CD4-positive, alpha-beta T cell treated with Interleukin-1 beta for 1 hour (primary cell): ENCODE data around the gene DDR2.

Source experiments
- DNase-seq, 2 donors: peaks; one replicate each; pipeline ENCODE4 v3.0.0-alpha.2; 2020 to 2022

DDR2 gene

DNA sequence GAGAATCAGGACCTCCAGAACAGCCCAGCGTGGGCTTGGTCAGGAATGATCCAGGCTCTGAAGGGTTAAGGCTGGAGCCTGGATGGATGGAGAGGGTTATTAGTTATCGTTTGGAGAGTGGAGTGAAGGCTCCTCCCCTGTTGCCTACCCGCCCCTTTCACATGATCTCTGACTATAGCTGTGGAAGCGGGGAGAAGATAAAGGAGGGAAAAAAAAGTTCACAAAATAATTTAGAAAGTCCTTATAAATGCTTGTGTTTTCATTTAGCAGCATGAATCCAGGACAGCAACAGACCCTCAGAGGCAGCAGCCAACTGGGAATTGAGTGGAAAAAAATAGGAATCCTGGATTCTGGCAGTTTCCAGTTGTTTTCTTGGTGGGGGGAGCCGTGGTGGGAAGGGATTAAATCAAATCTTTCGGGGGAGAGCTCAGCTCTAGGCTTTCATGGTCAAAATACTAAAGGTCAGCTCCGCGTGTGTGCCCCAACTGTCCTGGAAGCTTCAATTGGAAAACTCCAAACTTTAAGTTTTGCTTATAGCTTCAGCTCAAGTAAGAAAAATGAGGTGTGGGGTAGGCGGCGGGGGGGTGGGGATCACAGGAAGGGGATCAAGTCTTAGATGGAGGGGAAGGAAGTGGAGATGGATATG, 595 bp upstream of the DDR2 start:
- no peak for DNase-seq

DNA sequence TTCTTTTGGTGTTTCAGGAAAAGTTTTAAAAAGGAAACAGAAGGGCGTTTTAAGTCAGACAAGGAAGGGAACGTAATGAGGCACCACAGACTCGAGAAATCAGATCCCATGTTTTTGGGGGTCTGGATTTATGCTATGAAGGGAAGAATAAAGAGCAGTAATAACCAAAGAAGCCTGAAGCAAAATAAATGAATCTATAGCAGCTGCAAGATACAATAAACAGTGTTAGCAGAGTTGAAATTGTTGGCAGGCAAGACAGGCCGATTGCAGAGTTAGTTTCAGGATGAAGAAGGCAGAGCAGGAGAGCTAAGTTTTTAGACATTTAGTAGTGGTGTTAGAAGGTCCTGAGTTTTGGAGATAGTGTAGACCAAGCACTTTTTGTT, 425 bp downstream of the DDR2 start:
- no peak for DNase-seq

DNA sequence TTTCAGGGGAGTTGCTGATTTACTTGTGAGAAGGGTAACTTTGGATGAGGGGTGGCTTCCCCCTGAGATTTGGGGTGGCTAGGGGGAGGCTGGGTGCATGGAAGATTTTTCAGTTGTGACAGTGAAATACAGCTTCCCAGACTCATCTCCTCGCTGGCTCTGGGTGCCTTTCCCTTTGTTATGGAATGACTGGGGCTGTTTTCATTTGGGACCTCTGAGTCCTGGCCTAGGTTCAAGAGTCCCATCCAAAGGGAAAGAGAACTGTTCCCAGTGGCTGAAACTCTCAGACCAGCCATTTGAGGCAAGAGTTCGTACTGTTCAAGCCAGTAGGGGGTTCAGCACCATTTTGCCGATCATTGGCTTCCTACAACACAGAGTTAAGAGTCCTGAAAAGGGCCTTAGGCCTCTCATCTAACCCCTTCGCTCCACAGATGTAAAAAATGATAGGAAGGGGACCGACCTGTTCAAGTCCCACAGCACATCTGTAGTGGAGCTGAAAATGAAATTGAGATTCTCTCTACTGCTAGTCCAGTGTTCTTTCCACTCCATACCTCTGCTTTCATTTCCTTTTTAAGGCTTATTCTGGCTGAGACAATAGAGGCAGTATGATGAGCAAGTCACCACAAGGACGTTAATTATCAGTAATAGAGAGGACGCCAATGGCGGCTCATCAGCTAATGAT, 958 bp downstream of the DDR2 start:
- DNase-seq, result no peak

DNA sequence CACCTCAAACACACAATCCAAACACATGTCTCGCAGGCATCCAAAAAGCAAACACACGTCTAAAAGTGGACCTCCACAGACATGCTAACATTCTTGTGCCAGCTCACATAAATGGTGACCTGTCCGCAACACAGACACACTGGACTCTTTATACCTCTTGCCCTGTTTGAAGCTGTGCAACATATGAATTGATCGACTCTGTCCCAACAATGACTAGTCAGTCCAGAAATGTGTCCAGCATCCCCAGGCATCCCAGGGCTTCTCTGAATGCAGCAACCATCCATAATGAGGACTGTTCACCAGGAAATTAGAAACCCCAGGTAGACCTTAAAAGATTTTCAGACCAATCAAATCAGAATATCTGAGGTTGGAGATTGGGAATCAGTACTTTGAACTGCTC, 3.2 kb downstream of the DDR2 start:
- DNase-seq, result no peak

DNA sequence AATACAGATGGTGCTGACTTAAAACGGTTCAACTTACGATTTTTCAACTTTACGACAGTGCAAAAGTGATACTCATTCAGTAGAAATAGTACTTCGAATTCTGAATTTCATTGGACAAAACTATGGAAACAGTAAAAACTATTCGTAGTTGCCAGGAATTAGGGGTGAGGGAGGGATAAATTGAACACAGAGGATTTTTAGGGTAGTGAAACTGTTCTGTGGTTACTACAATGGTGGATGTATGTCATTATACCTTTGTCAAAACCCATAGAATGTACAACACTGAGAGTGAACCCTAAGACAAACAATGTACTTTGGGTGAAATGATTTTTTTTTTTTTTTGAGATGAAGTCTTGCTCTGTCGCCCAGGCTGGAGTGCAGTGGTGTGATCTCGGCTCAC, 7.5 kb downstream of the DDR2 start:
- DNase-seq, result no peak

DNA sequence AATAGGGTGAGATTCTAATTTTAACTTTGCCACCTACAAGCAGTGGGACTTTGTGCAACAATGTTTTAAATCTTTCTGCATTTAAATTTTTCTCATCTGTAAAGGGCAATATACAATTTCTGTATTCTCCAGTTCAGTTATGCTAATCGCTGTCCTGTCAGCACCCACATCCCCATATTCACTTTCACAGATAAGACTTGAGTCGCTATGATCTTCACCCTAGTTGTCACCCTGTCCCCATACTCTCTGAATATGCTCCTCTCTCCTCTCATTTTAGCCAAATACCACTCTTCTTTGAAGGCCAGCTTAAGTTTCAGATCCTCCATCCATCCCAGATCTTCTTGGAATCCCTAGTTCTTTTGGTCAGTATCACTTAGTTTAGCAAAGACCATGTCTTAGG, 8.8 kb downstream of the DDR2 start:
- DNase-seq, result no peak

DNA sequence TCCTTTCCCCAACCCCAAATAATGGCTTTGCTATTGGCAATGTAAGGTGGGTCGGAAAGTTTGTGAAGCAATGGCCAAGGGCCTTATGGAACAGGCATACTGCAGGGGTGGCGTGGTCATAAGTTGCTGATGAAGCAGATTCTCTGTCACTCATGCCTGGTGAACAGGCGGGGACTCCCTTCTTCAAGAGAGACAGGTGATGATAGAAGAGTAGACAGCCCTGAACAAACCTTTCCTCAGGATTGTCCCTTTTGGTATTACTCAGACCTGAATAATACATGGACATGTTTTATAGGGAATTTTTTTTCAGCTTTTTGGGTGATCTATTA, 12.7 kb downstream of the DDR2 start:
- no peak for DNase-seq

DNA sequence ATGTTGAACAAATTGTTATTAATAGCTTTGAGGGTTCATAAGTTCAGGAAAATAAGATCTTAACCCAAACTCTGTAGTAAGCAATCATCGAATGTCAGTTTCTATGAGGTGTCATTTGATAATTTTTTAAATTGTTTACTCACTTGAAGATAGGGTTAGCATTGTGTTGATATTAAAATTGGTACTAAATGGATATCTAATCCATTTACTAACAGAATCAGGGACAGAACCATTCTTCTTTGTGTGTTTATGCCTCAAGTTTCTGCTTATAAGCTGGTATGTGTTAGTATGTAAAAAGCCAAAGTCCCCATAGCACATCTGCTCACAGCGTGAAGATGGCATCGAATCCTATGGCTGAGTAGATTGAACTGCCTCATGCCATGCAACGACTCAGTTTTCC, 13.4 kb downstream of the DDR2 start:
- no peak for DNase-seq

DNA sequence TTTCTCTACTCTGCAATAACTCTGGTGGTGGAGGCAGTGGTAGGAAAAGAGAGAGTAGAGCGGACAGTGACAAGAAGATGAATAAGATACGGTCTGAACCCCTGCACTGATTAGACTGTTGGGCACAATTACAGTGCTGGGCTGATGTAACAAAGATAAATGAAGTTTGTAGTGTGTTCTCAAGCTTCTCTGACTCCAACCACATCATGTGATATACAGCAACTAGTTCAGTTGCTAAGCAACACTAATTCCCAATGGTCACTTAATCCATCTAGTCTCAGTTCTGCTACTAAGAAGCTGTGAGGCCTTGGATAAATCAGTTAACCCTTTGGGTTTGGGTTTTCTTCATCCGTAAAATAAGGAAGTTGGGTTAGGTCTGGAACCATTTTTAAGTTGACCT, 17.3 kb downstream of the DDR2 start:
- DNase-seq, result no peak

DNA sequence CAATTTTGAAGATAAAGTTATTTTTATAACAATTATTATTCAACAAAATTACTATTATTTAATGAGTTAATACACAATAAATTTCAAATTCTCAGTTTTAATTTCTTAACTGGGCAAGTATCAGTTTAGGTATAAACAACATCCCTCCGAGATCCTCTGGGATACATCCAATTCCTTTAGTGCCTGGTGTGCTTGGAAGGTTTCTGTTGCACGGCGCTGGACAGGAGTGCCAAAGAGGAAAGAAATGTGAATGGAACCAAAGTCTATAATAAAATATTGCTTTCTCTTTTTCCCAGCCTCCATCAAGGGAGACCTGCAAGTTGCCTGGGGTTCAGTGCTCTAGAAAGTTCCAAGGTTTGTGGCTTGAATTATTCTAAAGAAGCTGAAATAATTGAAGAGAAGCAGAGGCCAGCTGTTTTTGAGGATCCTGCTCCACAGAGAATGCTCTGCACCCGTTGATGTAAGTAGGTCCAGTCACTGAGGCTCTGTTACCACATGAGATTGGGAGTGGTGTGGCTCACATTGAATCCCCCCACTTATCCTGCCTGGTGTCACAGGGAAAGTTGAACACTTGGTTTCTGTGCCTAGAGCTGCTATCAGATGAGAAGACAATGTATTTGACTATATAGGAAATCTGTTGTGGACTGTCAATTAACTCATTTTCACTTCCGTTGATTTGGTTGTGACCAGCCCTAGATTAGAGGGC, 22.8 kb downstream of the DDR2 start:
- no peak for DNase-seq

DNA sequence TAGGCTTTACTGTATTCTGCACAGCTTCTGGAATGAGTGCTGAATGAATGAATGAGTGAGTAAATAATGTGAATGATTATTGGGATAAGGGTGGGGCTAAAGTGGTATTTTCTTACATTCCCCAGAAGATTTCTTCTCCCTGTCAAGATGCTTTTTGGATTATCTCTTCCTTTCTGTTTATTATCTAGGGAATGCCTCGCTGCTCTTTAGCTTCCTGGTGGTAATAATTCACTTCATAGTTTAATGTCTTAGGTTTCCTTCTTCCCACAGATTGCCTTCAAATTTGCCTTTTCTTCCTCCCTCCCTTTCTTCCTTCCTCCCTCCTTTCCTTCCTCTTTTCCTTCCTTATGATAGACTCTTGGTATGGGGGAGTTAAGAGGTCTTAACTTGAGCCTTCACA, 24.0 kb downstream of the DDR2 start:
- DNase-seq, result no peak

DNA sequence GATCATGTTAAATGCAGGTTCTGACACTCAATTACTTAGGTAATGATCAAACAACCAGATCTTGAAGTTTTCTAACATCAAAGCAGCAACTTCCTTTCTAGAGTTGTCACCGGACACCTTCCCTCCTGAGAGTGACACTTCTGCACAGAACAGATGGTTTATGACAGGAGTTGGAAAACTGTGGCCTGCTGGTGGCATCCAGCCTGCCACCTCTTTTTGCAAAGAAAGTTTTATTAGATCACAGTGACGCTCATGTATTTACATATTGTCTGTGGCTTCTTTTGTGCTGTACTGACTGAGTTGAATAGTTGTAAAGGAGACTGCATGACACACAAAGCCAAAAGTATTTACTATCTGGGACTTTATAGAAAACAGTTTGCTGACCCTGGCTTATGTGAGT, 28.3 kb downstream of the DDR2 start:
- no peak for DNase-seq

DNA sequence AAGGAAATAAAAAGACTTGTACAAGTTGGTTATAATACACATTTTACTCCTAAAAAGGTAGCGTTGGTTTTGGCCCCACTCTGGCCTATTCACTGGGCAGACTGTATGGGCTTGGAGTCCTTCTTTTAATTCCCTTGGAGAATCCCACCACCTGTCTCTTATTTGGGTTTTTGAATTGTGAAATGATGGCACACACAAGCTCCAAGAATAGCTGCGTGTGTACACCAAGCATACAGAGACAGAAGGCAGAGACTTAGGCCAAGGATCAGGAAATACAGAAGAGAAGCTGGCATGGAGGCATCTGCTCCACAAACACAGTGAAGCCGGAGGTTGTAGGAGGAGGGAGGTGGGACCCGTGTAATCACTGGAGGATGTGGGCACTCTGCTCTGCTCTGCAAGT, 29.1 kb downstream of the DDR2 start:
- DNase-seq, result no peak

DNA sequence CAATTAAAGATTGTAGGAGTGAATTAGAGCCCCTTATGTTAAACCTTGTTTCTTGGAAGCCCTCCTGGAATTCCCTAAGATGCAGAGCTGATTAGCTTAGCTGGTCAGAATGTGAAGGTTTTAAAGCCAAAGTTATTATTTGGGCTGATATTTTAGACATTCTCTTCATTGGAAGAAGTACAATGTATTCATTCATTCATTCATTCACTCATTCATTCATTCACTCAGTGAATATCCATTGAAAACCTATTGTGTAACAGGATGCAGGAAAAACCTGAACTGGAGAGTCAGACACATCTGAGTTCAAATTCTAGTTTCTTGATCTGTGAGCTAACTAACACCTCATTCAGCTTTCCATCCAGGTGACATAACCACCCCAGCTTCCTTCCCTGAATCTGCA, 29.7 kb downstream of the DDR2 start:
- DNase-seq, result no peak

DNA sequence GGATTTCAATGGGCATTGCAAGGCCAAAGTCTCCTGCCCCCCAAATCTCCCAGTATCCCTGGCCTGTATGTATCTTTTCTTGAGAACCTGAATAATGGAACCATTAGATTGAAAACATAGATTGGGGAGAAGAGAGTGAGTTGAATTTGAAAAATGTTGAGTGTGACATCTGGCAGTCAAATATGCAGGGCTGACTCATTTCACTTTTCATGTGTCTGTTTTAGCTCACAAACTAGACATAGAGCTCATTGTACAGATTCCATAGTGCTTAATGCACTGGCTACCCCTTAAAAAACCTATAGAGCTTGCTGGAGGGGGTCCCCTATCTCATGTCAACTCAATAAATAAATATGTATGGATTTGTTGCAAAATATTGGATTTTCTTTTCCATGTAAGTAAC, 30.8 kb downstream of the DDR2 start:
- no peak for DNase-seq

DNA sequence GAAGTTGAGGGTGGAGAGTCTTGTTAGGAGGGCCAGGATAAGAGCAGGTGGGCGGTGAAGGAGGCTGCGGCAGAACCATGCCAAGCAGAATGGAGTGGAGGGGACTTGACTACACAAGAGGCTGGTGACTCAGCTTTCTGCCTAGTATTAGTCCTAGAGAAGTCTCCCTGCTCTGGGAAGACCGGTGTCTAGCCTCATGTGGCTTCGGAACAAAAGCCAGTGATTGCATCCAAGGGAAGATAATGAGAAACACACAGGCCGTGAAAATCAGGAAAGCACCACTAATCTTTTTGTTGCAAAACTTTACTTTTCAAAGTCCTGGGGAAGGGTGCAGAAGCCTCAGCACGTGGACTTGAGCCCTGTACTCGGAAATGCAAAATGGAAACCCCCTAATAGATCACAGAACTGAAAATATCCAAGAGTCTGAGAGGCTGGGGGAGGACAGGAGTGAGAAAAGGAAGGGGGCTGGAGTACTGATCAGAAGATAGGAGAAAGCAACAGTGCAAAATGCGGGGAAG, 31.4 kb downstream of the DDR2 start:
- no peak for DNase-seq

DNA sequence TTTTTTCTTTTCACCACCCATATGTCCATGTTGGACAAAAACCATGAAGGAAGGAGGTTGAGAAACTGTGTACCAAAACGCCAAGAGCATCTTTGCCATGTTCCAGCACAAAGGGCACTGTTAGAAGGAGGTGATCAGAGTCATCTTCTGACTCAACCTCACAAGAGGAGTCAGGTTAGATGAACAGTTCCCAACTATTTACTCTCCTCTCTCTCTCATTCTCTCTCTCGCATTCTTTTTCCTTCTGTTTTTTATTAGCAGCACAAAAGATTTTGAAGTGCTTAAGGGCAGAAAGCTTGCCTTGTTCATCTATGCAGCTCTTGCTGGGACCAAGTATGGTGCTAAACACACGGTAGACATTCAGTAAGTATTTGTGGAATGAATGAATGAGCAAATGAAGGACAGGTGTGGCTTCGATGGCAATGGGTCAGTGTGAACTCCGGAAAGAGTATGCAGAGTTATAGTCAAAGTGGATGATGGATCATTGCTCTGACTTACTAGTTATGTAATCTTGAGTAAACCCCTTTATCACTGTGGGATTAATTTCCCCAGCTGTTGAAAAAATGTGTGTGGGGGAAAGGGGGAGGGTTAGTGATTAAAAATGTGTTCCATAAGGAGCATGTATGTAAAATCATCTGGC, 33.9 kb downstream of the DDR2 start:
- no peak for DNase-seq

DNA sequence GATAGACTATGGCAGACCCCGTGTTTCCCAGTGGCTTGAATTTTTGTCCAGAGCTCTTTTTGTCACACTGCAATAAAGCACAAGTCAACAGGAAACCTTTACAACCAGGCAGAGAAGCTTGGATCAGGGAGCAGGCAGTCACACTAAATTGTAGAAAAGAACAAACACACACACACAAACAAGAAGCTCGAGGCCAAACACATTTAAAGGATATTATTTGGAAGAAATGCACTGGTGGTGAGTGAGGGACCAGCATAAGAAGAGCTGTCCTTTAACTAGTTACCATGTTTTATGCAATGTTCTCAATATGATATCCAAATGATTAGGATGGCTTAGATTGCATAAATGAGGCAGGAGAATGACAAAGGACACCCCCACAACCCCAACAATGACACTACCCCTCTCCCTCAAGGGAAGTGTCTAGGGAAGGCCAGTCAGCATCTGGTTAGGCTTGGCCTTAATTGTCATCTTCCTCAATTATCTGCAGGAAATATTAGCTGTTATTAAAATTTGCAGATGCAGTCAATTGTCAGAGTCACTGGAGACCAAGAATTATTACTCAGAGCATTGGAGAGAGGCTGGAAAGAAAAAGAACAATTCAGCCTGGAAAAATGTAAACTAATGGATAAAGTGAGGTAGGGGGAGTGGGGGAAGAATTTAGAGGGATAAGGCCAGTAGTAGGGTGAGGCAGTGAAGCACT, 35.3 kb downstream of the DDR2 start:
- DNase-seq, result no peak

DNA sequence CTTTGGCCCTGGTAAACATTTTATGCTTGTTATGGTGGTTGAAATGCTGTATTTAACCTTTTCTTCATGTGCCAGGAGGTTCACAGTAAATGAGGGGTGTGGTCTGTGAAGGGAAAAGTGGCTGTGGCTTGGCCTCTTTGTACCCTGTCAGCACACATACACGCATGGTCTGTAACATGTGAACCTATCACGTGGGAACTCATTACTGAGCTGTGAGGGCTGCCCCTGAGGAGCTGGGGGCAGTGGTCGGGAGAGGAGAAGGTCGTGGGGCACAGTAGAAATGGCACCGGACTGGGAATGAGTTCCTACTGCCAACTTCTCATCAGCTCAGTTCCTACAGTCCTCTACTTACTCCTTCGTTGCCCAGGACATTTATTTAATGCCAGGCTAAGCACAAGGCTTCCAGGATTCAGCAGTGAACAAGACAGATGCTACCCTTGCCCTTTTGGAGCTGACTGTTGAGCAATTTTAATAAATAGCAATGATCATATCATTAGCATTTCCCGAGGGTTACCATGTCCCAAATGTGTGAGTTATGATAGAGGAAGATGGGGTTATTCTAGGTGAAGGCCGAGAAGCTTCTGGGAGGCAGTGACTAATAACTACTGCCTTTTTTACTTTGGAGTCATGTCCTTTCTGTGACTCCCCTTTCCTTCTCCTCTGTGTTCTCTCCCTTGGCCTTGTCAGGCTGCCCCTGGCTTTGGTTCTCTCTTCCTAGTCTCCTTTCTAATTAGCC, 38.8 kb downstream of the DDR2 start:
- DNase-seq, result no peak

DNA sequence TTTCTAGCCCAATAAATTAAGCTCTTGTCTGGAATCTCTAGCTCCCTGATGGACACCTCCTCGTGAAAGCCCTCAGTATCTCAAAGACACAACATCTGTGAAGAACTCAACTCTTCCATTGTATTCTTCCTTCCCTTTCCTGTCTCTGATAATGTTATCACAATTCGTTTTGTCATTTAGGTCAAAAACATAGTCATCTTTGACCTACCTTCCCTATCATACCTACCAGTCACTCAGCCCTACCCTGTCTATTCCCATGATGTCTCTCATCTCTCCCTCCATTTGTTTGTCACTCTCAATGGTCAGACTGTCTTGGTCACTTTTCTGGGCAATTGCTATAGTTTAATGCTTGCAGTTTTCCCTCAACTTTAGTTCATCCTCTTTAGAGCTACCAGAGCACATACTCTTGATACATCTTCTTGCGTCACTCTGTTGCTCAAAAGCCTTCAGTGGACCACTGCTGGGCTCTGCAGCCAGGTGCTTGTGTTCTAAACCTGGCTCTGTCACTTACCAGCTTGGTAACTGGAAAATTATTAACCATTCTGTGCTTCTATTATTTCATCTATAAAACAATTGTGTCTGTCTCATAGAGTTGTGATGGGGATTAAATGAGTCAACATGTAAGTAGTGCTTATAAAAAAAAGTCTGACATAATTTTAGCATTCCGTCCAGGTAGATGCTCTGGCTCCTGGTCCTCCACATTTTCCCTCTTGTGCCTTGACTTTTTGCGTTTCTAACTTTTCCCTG, 39.6 kb downstream of the DDR2 start:
- no peak for DNase-seq

DNA sequence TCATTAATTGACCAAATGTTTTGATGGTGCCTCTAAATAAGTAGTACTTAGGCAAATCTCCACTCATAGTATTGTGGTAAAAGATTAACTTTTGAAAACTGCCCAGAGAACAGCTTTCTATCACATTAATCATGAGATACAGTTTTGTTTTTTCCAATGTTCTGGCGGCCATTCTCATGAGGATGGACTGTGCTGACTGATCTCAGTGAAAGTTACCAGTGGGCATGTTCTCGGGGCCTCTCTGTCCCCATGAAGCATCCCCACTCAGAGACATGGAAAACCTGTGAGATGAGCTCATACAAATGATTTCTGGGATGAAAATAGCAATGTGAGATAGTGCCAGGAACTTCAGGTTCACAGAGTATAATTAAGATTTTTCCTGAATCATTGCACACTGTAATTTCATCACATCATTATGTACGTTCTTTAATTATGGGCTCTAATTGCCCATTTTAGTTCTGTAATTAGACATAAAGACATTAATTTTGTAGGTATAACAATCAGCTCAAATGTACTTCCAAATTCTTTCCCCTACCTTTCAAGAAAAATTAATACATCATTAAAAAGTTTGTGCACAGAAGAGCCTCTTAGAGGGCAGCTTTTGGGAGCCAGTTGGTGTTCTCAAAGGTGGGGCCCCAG, 40.5 kb downstream of the DDR2 start:
- no peak for DNase-seq
